Activated naive CD4-positive, alpha-beta T cell treated with Interleukin-2 at 50 U/mL for 16 hours (primary cell): ENCODE results near the gene RFX5.

Source experiments
- DNase-seq: peaks from one replicate; pipeline ENCODE4 v3.0.0-alpha.2; 2020

RFX5 gene

DNA sequence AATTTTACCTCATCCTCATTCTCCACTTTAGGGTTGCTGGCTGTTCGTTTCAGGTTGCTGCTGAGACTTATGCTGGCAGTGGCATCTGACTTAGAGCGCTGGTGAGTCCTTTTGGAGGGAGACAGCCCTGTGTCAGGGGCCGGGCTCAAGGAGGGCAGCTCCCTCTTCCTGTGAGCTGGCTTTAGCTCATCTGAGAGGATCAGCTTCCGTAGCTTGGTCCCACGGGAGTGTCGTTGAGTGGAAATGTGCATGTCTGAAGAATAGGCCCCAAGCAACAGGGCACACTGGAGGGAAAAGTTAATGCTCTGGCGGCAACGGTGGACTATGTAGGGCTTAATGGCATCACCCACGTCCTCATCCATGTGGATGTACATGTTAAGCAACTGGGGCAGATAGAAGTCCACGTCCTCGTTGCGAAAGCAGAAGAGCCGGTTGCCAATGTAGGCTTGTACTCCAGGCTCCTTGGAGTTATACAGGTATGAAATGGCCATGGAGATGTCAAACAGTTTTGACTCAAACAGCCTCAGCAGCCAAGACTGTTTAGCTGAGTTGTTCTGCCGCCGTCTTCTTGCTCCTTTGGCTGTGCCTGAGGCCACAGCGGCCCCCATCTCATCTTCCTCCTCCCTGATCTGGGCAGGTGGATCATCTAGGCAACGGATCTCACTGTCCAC, 31.4 kb downstream of the RFX5 start:
- DNase-seq = no peak

DNA sequence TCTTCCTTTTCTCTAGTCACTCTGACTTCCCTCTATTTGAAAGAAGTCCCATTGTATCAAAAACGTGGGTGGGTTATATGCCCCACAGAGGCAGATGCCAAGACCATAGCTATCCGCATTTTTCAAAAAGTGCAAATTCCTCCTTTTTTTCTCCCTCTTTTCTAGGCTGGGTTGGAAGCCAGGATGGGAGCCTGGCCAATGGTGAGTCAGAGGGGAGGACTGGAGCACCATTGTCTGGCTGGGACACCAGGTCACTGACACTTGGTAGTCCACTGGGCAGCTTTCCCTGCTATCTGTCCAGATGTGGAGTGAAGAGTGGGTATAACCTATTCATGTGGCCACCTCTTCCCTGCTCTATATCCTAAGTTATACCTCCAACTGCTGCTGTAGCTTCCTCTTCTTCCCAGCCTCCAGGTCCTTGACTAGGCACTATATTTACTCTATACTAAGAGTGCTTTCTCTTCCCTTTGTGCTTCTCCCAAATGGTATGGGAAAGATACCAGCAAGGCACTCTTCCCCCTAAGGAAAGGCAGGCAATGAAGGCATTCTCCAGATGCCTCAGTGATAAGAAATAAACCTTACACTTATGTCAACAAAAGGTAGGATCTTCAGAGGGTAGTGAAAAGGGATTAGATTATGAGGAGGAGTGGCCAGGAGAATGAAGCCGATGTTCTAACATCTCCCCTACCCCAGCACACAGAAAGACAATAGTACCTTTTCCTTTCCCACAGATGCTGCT, 32.7 kb downstream of the RFX5 start:
- no peak for DNase-seq

DNA sequence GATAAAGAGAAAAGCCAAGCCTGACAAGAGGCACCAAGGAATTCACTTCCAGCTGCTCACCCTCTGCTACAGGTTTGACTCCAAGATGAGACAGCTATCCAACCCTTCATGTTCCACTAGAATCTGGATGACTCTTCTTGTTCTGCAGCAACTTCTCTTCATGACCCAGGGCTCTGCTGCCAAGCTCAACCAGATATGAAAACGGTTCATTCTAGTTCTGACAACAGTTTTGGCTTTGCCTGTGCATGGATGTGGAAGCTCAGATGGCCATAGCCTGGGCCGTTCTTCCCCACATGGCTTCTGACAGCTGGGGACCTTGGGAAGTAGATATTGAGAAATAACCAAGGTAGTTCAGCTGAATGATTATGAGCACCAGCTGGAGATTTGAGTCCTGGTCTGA, 33.6 kb downstream of the RFX5 start:
- DNase-seq = no peak

DNA sequence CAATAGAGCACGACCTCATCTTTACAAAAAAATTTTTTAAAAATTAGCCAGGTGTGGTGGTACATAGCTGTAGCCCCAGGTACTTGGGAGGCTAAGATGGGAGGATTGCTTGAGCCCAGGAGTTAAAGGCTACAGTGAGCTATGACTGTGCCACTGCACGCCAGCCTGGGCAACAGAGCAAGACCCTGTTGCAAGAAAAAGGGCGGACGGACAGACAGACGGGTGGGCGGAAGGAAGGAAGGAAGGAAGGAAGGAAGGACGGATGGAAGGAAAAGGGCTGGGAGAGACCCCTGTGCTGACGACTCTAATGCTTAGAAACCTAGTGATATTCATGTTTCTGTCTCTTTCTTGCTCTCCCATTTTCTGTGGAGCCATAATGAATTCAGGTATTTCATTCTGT, 34.2 kb downstream of the RFX5 start:
- DNase-seq = no peak

DNA sequence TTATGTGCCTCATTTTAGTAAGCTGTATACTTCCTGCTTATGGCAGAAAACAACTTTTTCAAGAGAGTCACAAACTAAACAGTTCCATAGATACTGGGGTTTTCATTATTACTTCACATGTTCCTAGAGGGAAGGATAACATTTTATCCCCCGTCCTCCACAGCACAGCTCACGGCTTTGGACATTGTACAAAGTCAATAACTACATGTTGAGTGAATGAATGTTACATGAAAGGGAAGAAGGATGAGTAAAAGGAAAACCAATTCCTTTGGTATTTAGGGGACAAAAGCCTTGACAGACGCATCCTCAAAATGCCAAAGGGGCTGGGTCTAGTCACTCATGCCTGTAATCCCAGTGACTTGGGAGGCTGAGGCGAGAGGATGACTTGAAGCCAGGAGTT, 34.6 kb downstream of the RFX5 start:
- DNase-seq = no peak

DNA sequence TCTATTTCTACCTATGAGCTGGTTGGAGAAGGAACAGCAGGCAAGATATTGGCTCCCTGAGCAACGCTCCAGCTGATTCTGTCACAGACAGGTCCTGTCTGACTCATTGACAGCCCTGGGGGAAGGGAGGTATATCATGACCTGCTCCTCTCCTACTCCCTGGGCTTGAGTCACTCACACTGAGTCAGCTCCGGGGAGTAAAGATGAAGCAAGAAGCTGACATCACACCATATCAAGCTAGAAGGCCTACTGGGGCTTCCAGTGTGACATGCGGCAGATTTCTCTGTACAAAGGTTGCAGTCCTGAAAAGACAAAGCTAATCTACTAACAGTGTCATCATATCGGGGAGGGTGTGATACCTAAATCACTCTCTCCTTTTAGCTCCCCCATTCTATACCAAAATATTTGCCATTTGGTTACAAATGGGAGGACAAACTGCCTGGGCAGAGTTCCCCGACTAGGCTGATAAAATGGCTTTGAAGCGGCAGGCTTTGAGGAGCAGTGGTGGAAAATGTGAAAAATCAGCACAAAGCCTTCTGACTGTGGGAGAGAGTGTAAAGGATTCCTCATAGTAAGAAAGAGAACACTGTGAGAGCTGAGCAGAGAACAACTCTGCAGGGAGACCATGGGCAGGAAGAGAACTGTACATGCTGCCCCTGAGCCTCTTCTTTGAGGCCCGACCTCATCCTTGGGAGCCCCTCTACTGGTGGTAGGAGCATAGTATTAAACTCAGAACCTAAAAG, 35.3 kb downstream of the RFX5 start:
- DNase-seq = peak; percentile 86

DNA sequence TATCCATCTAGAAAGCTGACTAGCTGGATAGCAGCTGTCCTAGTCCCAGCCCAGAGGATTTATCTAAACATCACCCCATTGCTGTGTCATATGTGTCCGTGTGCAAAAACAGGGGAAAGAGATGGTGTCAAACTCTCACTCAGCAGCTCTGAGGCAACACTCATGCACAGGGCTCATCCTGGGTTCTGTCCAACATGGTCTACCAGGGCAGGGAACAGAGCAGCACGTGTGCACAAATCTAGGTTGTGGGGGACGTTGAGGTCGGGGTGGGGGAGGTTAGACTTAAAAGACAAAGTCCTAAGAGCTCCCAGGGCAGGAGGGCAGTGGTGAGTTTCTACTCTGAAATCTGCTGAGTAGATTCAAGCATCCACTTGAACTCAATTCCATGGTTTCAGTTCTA, 36.0 kb downstream of the RFX5 start:
- no peak for DNase-seq

DNA sequence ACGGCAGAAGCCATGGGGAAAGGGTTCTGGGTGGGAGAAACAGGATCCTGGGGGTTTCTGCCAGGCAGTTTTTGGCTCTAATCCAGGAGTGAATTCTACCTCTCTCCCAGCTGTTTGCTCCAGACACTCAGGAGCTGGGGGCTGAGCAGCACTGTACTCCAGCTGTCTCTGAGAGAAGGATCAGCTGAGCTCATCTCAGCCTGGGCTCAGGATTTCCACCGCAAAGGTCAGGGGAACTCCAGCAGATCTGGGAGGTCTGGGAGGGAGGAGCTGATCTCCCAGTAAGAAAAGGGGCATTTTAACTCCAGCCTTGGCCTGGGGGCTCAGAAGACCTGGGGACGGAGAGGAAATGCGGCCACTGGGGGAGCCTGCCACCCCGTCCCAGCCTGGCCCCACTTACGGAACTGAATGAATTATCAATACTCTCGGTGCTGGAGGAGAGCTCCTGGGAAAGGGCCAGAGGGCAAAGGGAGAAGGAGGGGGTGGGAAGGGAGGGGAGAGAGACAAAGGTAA, 37.2 kb downstream of the RFX5 start:
- DNase-seq = no peak

DNA sequence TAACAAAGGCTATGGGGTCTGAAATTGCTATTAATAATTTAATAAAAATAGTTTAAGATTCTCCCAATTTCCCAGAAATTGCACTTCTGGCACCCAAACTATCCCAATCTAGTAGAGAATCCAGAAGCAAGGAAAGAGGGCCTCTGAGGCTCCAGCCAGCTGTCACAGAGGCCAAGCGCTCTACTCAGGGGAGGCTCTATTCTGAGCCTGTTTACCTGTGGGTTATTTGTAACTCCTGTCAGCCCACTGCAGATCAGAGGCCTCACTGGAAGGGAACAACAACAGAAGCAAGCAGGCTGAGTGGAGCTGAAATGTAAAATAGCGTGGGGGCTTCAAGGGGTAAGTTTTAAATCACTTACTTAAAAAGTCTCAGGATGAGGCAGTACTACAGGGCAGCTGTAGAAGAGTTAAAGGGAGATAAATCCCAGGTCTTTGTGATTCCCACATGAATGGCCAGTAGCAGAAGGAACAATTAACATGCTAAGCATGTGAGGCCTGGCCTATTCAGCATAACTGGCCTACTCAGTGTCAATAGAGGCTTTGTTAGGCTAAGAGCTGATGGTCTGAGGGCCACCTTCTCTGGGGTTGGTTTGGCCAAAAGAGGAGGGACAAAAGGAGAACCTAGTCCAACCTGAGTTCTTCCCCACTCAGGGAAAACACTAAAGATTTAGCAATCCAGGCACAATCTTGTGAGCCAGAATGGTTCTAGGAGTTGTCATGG, 52.1 kb downstream of the RFX5 start:
- no peak for DNase-seq

DNA sequence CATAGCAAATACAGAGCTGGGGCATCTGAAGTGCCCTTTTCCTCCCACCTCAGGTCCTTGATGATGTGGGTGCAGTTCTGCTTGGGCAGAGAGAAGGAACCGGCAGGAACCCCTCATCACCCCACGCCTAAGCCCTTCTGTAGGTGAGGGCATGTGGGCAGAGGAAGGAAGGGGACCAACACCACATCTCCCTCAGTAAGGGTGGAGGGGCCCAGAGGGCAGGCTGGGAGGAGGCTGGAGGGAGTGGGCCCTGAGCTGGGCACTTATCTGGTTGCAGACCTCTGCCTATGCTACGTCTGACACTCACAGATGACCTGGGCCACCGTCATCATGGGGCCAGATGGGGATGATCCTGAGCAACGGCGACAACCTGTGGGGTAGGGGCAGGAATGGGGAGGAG, 54.0 kb downstream of the RFX5 start:
- DNase-seq = no peak

DNA sequence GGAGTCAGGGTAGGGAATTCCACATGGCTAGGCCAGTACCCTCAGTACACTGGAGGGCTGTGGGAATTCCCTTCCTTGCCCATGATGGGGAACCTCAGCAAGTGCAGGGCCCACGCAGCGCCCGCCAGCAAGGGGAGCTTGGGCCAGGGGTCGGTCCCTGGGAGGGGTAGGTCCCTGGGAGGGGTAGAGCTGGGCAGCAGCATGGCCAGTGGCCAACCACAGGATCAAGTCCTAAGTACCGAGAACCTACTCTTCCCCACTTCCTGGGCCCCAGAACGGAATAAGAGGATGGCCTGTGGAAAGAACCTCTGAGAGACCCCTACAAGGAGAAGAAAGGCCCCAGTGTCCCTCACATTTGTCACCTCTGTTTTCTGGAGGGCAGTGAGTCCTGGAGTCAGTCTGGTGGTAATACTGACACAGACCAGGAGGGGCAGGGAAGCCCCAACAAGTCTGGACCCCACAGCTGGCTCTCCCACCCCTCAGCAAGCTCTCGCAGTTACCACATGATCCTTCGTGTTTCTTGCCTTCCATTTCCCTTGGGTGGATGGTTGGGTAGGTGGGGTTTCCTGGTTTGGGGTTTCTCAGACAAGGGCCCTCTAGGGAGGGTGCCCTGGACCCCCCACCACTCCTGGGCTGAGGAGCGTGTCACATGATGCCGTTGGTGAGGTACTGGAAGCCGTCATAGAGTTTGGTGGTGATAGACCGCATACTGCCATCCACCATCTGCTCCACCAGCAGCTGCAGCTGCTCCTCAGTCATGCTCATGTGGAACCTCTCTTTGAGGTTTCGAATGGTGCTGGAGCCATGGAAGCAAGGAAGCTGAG, 54.6 kb downstream of the RFX5 start:
- no peak for DNase-seq

DNA sequence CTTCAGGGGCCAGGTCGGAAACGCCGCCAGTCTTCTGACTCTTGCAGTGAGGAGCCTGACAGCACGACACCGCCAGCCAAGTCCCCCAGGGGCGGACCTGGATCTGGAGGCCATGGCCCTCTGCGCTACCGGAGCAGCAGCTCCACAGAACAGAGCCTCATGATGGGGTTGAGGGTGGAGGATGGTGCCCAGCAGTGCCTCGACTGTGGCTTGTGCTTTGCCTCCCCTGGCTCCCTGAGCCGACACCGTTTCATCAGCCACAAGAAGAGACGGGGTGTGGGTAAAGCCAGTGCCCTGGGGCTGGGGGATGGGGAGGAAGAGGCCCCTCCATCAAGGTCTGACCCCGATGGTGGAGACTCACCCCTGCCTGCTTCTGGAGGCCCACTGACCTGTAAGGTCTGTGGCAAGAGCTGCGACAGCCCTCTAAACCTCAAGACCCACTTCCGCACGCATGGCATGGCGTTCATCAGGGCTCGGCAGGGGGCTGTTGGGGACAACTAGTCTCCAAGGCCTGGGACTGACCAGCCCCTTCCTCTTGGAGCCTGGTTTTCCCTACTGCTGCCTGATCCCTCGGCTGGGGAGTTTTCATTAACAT, 56.2 kb downstream of the RFX5 start:
- no peak for DNase-seq
